HCT116 (cell line): ENCODE measurements around the gene C10orf105. TPM values are rescaled to one million over a fixed set of nuclear protein-coding genes. Genes with fewer than 3 reads are reported as not detected.

Experiments
- ATAC-seq: fragments of 200-7000 bp; cut with Tn5 transposase; 2 replicates; pipeline ENCODE4 v1.9.1; 2020; ENCODE audit warnings: mild to moderate bottlenecking, moderate library complexity
- BruUV-seq: library from RNA; stranded (reverse); fragments of 400-500 nt; replicated peaks from 2 replicates; lab custom pipeline; 2021; lab: Mats Ljungman, UMichigan
- CTCF ChIA-PET: fragments of 300-600 bp; sonication (Branson Sonifier 250); formaldehyde crosslinking; loops from one replicate; lab custom pipeline; 2021; ENCODE audit warnings: antibody characterized with exemption; lab: Charles Lee
- POLR2A ChIA-PET: fragments of 300-600, 350-600 bp; sonication (Branson Sonifier 250); formaldehyde crosslinking; loops from one replicate; lab custom pipeline; 2021; ENCODE audit warnings: antibody characterized with exemption; lab: Charles Lee
- RAD21 ChIA-PET, 2 experiments: fragments of 300-600 bp; sonication (Branson Sonifier 250); formaldehyde crosslinking; loops; one replicate each; lab custom pipeline; 2023; ENCODE audit warnings: low total read pairs in 2 of 2; ENCODE audit not compliant: uncharacterized antibody in 2 of 2, unreplicated experiment in 2 of 2, low non-redundant PET in 1 of 2; lab: Charles Lee
- DNase-seq: peaks from one replicate; pipeline ENCODE4 v3.0.0-alpha.2; 2010; ENCODE audit warnings: low read depth, low spot score
- H2AFZ ChIP-seq: fragments of 200-600 bp; shearing (Covaris generic), sonication (generic); 2 replicates; pipeline ENCODE4 v1.6.1; 2017; ENCODE audit warnings: low read depth, mixed run types, mixed read lengths, antibody characterized with exemption, low read length; ENCODE audit not compliant: poor library complexity, severe bottlenecking
- H3K27ac ChIP-seq: 2 replicates; pipeline ENCODE4 v1.5.1; 2012; ENCODE audit warnings: low read depth, low read length
- H3K27me3 ChIP-seq: fragments of 200-600 bp; sonication (generic); 2 replicates; pipeline ENCODE4 v1.6.1; 2016; ENCODE audit warnings: mixed run types, low read length, mixed read lengths; ENCODE audit not compliant: insufficient read depth
- H3K36me3 ChIP-seq, 2 experiments: fragments of 200-500 bp in 1 of 2; fragments of 200-600 bp in 1 of 2; sonication (Bioruptor generic) in 1 of 2; sonication (generic) in 1 of 2; 2 replicates each; pipeline versions ENCODE4 v1.5.1 to v1.6.1; 2014 to 2016; ENCODE audit warnings: low read length in 2 of 2, inconsistent platforms in 1 of 2, mixed read lengths in 1 of 2, mixed run types in 1 of 2; ENCODE audit not compliant: insufficient read depth in 2 of 2, control insufficient read depth in 1 of 2
- H3K4me1 ChIP-seq, 2 experiments: fragments of 200-600 bp in 1 of 2; sonication (generic) in 1 of 2; 2 replicates each; pipeline versions ENCODE4 v1.5.1 to v1.6.1; 2012 to 2017; ENCODE audit warnings: low read length in 2 of 2, inconsistent platforms in 1 of 2, mild to moderate bottlenecking in 1 of 2, mixed read lengths in 1 of 2, mixed run types in 1 of 2, moderate library complexity in 1 of 2; ENCODE audit not compliant: insufficient read depth in 2 of 2, control insufficient read depth in 1 of 2
- H3K4me2 ChIP-seq: fragments of 200-600 bp; sonication (generic); 2 replicates; pipeline ENCODE4 v1.6.1; 2017; ENCODE audit warnings: mixed run types, low read length, mixed read lengths
- H3K4me3 ChIP-seq, 2 experiments: fragments of 200-600 bp in 1 of 2; sonication (generic) in 1 of 2; replicated peaks in 1 of 2; 2 replicates each; pipeline ENCODE4 v1.5.1; 2011 to 2016; ENCODE audit warnings: low read length in 2 of 2, control low read depth in 1 of 2, low read depth in 1 of 2, mild to moderate bottlenecking in 1 of 2, mixed read lengths in 1 of 2, mixed run types in 1 of 2
- H3K79me2 ChIP-seq: fragments of 200-600 bp; sonication (generic); 2 replicates; pipeline ENCODE4 v1.6.1; 2017; ENCODE audit warnings: mild to moderate bottlenecking, mixed run types, low read length, moderate library complexity, mixed read lengths; ENCODE audit not compliant: insufficient read depth
- H3K9ac ChIP-seq: fragments of 200-600 bp; sonication (generic); 2 replicates; pipeline ENCODE4 v1.6.1; 2016; ENCODE audit warnings: low read length, mixed read lengths
- H3K9me2 ChIP-seq: fragments of 200-600 bp; sonication (generic), shearing (Covaris generic); 2 replicates; pipeline ENCODE4 v1.6.1; 2017; ENCODE audit warnings: mixed run types, mild to moderate bottlenecking, moderate library complexity; ENCODE audit not compliant: insufficient read depth
- H3K9me3 ChIP-seq, 2 experiments: fragments of 200-500 bp in 1 of 2; fragments of 200-600 bp in 1 of 2; sonication (Bioruptor generic) in 1 of 2; sonication (generic) in 1 of 2; 2 replicates each; pipeline ENCODE4 v1.6.1; 2014 to 2017; ENCODE audit warnings: low read length in 2 of 2, mixed read lengths in 2 of 2, inconsistent platforms in 1 of 2, low read depth in 1 of 2, mild to moderate bottlenecking in 1 of 2, mixed run types in 1 of 2, moderate library complexity in 1 of 2; ENCODE audit not compliant: control insufficient read depth in 1 of 2, insufficient read depth in 1 of 2
- H4K20me1 ChIP-seq: fragments of 200-600 bp; sonication (generic), shearing (Covaris generic); 2 replicates; pipeline ENCODE4 v1.6.1; 2017; ENCODE audit warnings: mixed run types, mild to moderate bottlenecking, moderate library complexity; ENCODE audit not compliant: insufficient read depth
- CBX3 ChIP-seq: IDR thresholded peaks from 2 replicates; pipeline ENCODE4 v1.6.1; 2012; ENCODE audit warnings: low read depth
- ELF1 ChIP-seq: IDR thresholded peaks from 2 replicates; pipeline ENCODE4 v1.6.1; 2012; ENCODE audit warnings: low read depth, borderline replicate concordance
- EZH2 ChIP-seq: fragments of 200-600 bp; sonication (generic); IDR thresholded peaks from 2 replicates; pipeline ENCODE4 v1.6.1; 2017; ENCODE audit warnings: antibody characterized with exemption, mixed run types
- EZH2phosphoT487 ChIP-seq: fragments of 200-600 bp; IDR thresholded peaks from 2 replicates; pipeline ENCODE4 v1.6.1; 2018; ENCODE audit warnings: antibody characterized with exemption, borderline replicate concordance
- FOSL1 ChIP-seq: IDR thresholded peaks from 2 replicates; pipeline ENCODE4 v1.6.1; 2012; ENCODE audit warnings: low read depth
- SIN3A ChIP-seq: IDR thresholded peaks from 2 replicates; pipeline ENCODE4 v1.6.1; 2012; ENCODE audit warnings: low read depth
- SRF ChIP-seq: IDR thresholded peaks from 2 replicates; pipeline ENCODE4 v1.6.1; 2012; ENCODE audit warnings: low read depth
- TCF7L2 ChIP-seq: IDR thresholded peaks from 2 replicates; pipeline ENCODE4 v1.7.0; 2011; ENCODE audit warnings: borderline replicate concordance, inconsistent platforms; ENCODE audit not compliant: insufficient read depth, insufficient read length; ENCODE audit errors: extremely low read depth
- YY1 ChIP-seq: IDR thresholded peaks from 2 replicates; pipeline ENCODE4 v1.6.1; 2011; ENCODE audit warnings: low read length, low read depth, moderate library complexity, mild to moderate bottlenecking; ENCODE audit not compliant: insufficient replicate concordance; ENCODE audit errors: extremely low read depth
- ZFX ChIP-seq: fragments of 450-650 bp; IDR thresholded peaks from 2 replicates; pipeline ENCODE4 v1.6.1; 2017
- intact Hi-C: fragments of 100-400 bp; cut with micrococcal nuclease; formaldehyde crosslinking; loops from 2 replicates; pipeline ENCODE4 v1.10.0; 2022
- total RNA-seq: library from RNA; stranded (reverse); gene quantifications from one replicate; pipeline ENCODE4 v1.2.1, GENCODE V29; 2021; ENCODE audit not compliant: unreplicated experiment
- TF ChIP-seq, protein P1 (sequence below): IDR thresholded peaks from 2 replicates; pipeline ENCODE4 v1.6.1; 2012
- TF ChIP-seq, protein P2 (sequence below): IDR thresholded peaks from 2 replicates; pipeline ENCODE4 v1.6.1; 2011; ENCODE audit warnings: mild to moderate bottlenecking, low read length, moderate library complexity; ENCODE audit not compliant: insufficient replicate concordance; ENCODE audit errors: extremely low read depth

C10orf105 gene
- total RNA-seq, 1 experiment from 2014 or later: not detected

DNA sequence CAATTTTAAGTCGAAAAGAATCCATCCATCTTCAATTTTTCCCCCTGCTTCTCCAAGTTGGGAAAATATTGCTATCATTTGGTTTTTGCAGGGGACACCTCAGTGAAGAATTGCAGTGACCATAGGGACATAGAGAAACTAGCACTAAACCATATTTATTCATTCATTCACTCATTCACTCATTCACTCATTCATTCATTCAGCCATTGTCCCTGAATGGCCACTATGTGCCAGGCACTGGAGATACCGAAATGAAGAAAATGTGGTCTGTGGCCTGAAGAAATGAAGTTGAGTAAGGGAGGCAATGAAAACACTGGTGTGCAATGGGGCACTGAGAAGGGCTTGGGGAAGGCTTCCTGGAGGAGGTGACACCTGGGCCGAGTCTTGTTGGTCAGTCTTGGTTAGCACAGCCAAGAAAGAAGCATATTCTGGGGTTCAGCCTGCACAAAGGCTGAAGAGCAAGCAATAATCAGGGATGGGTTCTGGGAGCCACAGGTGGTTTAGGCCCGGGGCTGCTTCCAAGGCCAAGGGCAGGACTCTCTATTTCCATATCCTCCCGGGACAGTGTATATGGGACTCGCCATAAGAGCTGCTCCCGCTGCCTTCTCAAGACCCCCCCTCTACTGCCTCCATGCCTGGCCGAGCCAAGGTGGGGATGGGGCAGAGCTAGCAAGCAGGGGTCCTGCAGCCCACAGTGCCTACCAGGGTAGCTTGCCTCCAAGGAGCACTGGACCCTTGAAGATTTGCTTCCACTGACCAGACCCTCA, 25.5 kb upstream of the C10orf105 start:
- ChIA-PET RAD21 (no interaction called here), POLR2A (no interaction called here), CTCF (no interaction called here)
- intact Hi-C loops: no loop called here
- no peak for TF ChIP-seq SIN3A
- TF ChIP-seq, protein P1, sequence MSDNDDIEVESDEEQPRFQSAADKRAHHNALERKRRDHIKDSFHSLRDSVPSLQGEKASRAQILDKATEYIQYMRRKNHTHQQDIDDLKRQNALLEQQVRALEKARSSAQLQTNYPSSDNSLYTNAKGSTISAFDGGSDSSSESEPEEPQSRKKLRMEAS: no peak
- no peak overlapping the region for H3K27ac ChIP-seq
- DNase-seq (no peak), ATAC-seq (no peak)
- no peak overlapping the region for H3K4me3 ChIP-seq
- no peaks in the 10 kb centered on the region for H3K79me2 ChIP-seq
- H3K9me3 ChIP-seq: no peaks in the 10 kb centered on the region
- H3K27me3 ChIP-seq: no peaks in the 10 kb centered on the region
- no peaks in the 10 kb centered on the region for H4K20me1 ChIP-seq
- no peaks in the 10 kb centered on the region for H3K9me2 ChIP-seq
- BruUV-seq: no TSS peak
- no peak overlapping the region for H3K9ac ChIP-seq
- no peaks in the 10 kb centered on the region for H3K36me3 ChIP-seq
- no peak overlapping the region for H2AFZ ChIP-seq
- H3K4me1 ChIP-seq: peaks cover 5 to 19% of the 10 kb centered on the region in 2 experiments; a peak in 3 of 4 replicates
- H3K4me2 ChIP-seq: no peak overlapping the region

DNA sequence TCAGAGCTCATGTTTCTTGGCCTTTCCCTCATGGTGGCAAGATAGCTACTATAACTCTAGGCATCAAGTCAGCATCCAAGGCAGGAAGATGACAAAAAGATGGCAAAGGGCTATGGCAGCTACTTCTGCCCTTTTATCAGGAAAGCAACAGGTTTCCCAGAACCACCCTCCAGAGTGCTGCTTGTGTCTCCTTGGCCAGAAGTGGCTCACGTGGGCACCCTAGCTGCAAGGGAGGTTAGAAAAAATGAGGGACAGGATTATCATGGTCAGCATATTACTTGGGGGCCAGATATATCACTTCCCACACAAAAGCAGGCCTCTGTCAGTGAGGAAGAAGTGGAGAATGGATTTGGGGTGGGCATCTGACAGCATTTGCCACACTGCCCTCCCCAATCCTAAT, 24.3 kb upstream of the C10orf105 start:
- no peaks in the 10 kb centered on the region for H3K27me3 ChIP-seq
- H3K79me2 ChIP-seq: no peaks in the 10 kb centered on the region
- H3K4me3 ChIP-seq: no peak overlapping the region
- no peaks in the 10 kb centered on the region for H3K36me3 ChIP-seq
- peaks cover 5 to 19% of the 10 kb centered on the region in 2 experiments; a peak in 3 of 4 replicates for H3K4me1 ChIP-seq
- no peak overlapping the region for H3K9ac ChIP-seq
- no peak overlapping the region for H2AFZ ChIP-seq
- intact Hi-C loops: no loop called here
- ChIA-PET RAD21 (no interaction called here), POLR2A (no interaction called here)
- H4K20me1 ChIP-seq: no peaks in the 10 kb centered on the region
- no peak overlapping the region for H3K4me2 ChIP-seq
- H3K27ac ChIP-seq: no peak overlapping the region
- no peak for TF ChIP-seq CBX3
- TF ChIP-seq ZFX: no peak
- TF ChIP-seq SRF: no peak
- no peak for TF ChIP-seq ELF1
- no peak for TF ChIP-seq TCF7L2
- TF ChIP-seq, protein P1: no peak
- TF ChIP-seq EZH2phosphoT487: no peak
- TF ChIP-seq FOSL1: no peak
- TF ChIP-seq, protein P2, sequence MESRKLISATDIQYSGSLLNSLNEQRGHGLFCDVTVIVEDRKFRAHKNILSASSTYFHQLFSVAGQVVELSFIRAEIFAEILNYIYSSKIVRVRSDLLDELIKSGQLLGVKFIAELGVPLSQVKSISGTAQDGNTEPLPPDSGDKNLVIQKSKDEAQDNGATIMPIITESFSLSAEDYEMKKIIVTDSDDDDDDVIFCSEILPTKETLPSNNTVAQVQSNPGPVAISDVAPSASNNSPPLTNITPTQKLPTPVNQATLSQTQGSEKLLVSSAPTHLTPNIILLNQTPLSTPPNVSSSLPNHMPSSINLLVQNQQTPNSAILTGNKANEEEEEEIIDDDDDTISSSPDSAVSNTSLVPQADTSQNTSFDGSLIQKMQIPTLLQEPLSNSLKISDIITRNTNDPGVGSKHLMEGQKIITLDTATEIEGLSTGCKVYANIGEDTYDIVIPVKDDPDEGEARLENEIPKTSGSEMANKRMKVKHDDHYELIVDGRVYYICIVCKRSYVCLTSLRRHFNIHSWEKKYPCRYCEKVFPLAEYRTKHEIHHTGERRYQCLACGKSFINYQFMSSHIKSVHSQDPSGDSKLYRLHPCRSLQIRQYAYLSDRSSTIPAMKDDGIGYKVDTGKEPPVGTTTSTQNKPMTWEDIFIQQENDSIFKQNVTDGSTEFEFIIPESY: no peak
- TF ChIP-seq EZH2: no peak
- no peak for TF ChIP-seq YY1
- TF ChIP-seq, all 23 proteins: peak for 0
- BruUV-seq: no TSS peak
- CTCF ChIA-PET: no interaction called here
- H3K9me2 ChIP-seq: no peaks in the 10 kb centered on the region
- DNase-seq (no peak), ATAC-seq (no peak)
- no peaks in the 10 kb centered on the region for H3K9me3 ChIP-seq
